HepG2 (cell line): Measurements from ENCODE around the gene WDR6. TPM values are rescaled to one million over a fixed set of nuclear protein-coding genes. Genes with fewer than 3 reads are reported as not detected.

Experiments used
- CBX2 ChIP-seq, 2 experiments: fragments of 200-600 bp in 1 of 2; sonication (generic); formaldehyde crosslinking in 1 of 2; IDR thresholded peaks; 2 replicates each; pipeline versions ENCODE4 v1.7.0 to v1.8.1; 2018 to 2022; ENCODE audit warnings: low read depth in 2 of 2, low read length in 1 of 2, mild to moderate bottlenecking in 1 of 2, missing genetic modification reagents in 1 of 2
- FOXJ3 ChIP-seq: sonication (generic); formaldehyde crosslinking; IDR thresholded peaks from 2 replicates; pipeline ENCODE4 v1.4.0; 2020; ENCODE audit warnings: missing genetic modification reagents, mild to moderate bottlenecking, borderline replicate concordance
- GABPA ChIP-seq, 2 experiments: IDR thresholded peaks; 2 replicates each; pipeline ENCODE4 v1.6.1; 2011 to 2016; ENCODE audit warnings: low read depth in 2 of 2, low read length in 1 of 2, missing biosample characterization in 1 of 2, missing genetic modification characterization in 1 of 2
- GABPB1 ChIP-seq: IDR thresholded peaks from 2 replicates; pipeline ENCODE4 v1.6.1; 2016; ENCODE audit warnings: mild to moderate bottlenecking, missing genetic modification reagents, moderate library complexity, missing compliant biosample characterization
- GATA4 ChIP-seq: sonication (generic); IDR thresholded peaks from 2 replicates; pipeline ENCODE4 v1.6.1; 2016; ENCODE audit warnings: antibody characterized with exemption, low read depth, borderline replicate concordance
- HMG20B ChIP-seq: conservative IDR thresholded peaks from 2 replicates; pipeline ENCODE4 v1.6.1; 2016; ENCODE audit warnings: missing genetic modification reagents, missing compliant biosample characterization
- ISL2 ChIP-seq: sonication (generic); formaldehyde crosslinking; IDR thresholded peaks from 2 replicates; pipeline ENCODE4 v1.5.0; 2020; ENCODE audit warnings: missing genetic modification reagents
- JUN ChIP-seq: sonication (generic); formaldehyde crosslinking; IDR thresholded peaks from 2 replicates; pipeline ENCODE4 v1.4.0; 2020; ENCODE audit warnings: mild to moderate bottlenecking, missing genetic modification reagents
- MAFG ChIP-seq: sonication (generic); formaldehyde crosslinking; IDR thresholded peaks from 2 replicates; pipeline ENCODE4 v1.5.1; 2020; ENCODE audit warnings: mild to moderate bottlenecking, missing genetic modification reagents
- PAX8 ChIP-seq: sonication (generic); formaldehyde crosslinking; IDR thresholded peaks from 2 replicates; pipeline ENCODE4 v1.8.0; 2022; ENCODE audit warnings: mild to moderate bottlenecking, missing genetic modification reagents, borderline replicate concordance
- REXO4 ChIP-seq: sonication (generic); formaldehyde crosslinking; IDR thresholded peaks from 2 replicates; pipeline ENCODE4 v1.8.0; 2022; ENCODE audit warnings: missing genetic modification reagents, mild to moderate bottlenecking, borderline replicate concordance
- SMARCC2 ChIP-seq: fragments of 450-650 bp; IDR thresholded peaks from 2 replicates; pipeline ENCODE4 v1.6.1; 2017; ENCODE audit warnings: antibody characterized with exemption, mild to moderate bottlenecking
- U2AF2 ChIP-seq: fragments of 200-400 bp; formaldehyde crosslinking; IDR thresholded peaks from 2 replicates; pipeline ENCODE4 v1.6.1; 2017; ENCODE audit warnings: low read depth, mild to moderate bottlenecking, low read length
- ZNF335 ChIP-seq: sonication (generic); formaldehyde crosslinking; IDR thresholded peaks from 2 replicates; pipeline ENCODE4 v1.4.0; 2020; ENCODE audit warnings: missing genetic modification reagents
- ZNF343 ChIP-seq: sonication (generic); formaldehyde crosslinking; IDR thresholded peaks from 2 replicates; pipeline ENCODE4 v1.4.0; 2020; ENCODE audit warnings: mild to moderate bottlenecking, missing genetic modification reagents
- ZNF446 ChIP-seq: sonication (generic); formaldehyde crosslinking; IDR thresholded peaks from 2 replicates; pipeline ENCODE4 v1.5.0; 2020; ENCODE audit warnings: mild to moderate bottlenecking, missing genetic modification reagents
- ZNF563 ChIP-seq: sonication (generic); formaldehyde crosslinking; IDR thresholded peaks from 2 replicates; pipeline ENCODE4 v1.8.0; 2022; ENCODE audit warnings: mild to moderate bottlenecking, moderate library complexity, missing genetic modification reagents
- ZNF670 ChIP-seq: sonication (generic); formaldehyde crosslinking; IDR thresholded peaks from 2 replicates; pipeline ENCODE4 v1.8.0; 2022; ENCODE audit warnings: mild to moderate bottlenecking, missing genetic modification reagents, borderline replicate concordance
- polyA plus RNA-seq, 8 experiments: library from polyadenylated mRNA; depleted of rRNA in 3 of 8; stranded (reverse) in 7 of 8; unstranded in 1 of 8; fragments of >200 nt; fragmentation: Illumina TruSeq in 4 of 8; extraction: Trizol in 4 of 8; gene quantifications; 2 replicates each; pipeline versions ENCODE4 v1.2.1 to v1.2.3, GENCODE V29; 2011 to 2016; ENCODE audit warnings: low read depth in 4 of 8, missing spikeins in 1 of 8, mixed read lengths in 1 of 8; ENCODE audit not compliant: insufficient read depth in 1 of 8
- total RNA-seq, 5 experiments: library from RNA; depleted of rRNA; stranded (reverse); fragments of >200 nt; fragmentation: Illumina TruSeq; extraction: Trizol; gene quantifications; 2 replicates each; pipeline ENCODE4 v1.2.3, GENCODE V29; 2016; ENCODE audit warnings: low read depth in 1 of 5
- TF ChIP-seq, protein P1 (sequence below): sonication (generic); formaldehyde crosslinking; IDR thresholded peaks from 2 replicates; pipeline ENCODE4 v1.8.1; 2023; ENCODE audit warnings: mild to moderate bottlenecking, moderate library complexity, missing genetic modification reagents
- TF ChIP-seq, protein P2 (sequence below): sonication (generic); formaldehyde crosslinking; IDR thresholded peaks from 2 replicates; pipeline ENCODE4 v1.5.0; 2020; ENCODE audit warnings: mild to moderate bottlenecking, missing genetic modification reagents
- TF ChIP-seq, protein P3 (sequence below): sonication (generic); formaldehyde crosslinking; IDR thresholded peaks from 2 replicates; pipeline ENCODE4 v1.8.0; 2022; ENCODE audit warnings: mild to moderate bottlenecking, missing genetic modification reagents; ENCODE audit not compliant: insufficient replicate concordance

The WDR6 gene
- total and polyA plus RNA-seq, 2 of the 13 experiments (the other 11 are each of a cell fraction or from before 2014, with no cell fraction given): 73.4 to 139 TPM

DNA sequence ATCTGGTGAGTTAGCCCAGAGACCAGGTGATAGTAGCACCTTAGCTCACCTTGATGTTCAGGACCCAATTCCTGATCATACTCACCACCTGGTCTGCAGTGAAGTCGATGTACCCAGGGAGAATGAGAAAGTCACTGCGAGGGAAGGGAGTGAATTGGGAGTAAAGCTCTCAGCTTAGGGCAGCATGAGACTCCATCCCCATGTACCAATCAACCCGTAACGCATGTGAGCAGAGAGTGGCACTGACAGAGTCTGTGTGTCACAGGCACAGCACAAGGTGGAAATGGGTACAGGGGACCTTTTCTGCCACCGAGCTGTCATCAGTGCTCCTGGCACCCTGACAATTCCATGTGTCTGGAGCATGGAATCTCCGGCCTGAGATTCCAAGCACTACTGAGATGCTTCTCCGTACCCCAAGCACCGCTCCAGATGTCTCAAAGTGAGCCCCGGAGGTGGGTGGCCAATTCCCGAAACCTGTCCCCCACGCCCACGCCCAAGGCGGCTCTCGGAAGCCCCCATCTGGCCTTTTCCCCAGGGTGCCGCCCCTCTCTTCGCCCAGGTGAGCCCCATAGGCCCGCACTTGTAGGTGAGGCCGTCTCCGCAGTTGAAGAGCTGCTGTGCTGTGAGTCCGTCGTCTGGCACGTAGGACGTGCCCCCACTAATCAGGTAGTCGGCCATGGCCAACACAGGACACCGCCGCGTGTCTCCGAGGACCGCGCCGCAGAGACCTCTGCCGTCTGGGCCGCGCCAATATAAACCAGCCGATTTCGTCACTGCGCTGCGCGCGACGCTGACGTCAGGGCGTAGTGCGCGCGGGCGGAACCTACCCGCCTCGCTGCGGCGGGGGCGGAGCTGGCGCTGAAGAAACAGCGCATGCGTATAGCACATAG, 21.7 kb downstream of the WDR6 start, which contains the start of gene IMPDH2 (continued):
- TF ChIP-seq, protein P1, sequence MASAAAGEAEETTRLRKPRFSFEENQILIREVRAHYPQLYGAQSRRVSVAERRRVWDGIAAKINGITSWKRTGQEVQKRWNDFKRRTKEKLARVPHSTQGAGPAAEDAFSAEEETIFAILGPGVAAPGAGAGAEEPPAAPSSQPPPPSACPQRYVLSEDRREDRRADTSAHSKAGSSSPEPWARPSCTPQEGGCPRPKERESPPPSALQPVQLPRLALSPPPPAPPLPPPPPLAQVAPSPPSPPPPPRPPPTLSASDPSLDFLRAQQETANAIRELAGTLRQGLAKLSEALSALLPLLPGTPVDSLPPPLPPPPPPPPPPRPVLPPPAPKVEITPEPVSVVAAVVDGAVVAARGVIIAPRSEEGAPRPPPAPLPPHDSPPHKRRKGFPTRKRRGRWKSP (CRISPR knock-in tag): peak; percentile 85
- TF ChIP-seq MAFG (CRISPR knock-in tag) (no peak), ZNF343 (CRISPR knock-in tag) (peak; percentile 73; the same call in 1 of the 2 replicates), FOXJ3 (peak; percentile 67; the same call in 1 of the 2 replicates), ZNF446 (peak; percentile 86; the same call in 1 of the 2 replicates), ZNF670 (CRISPR knock-in tag) (peak; percentile 91; the same call in 1 of the 2 replicates), PAX8 (CRISPR knock-in tag) (no peak), JUN (CRISPR knock-in tag) (peak; percentile 64; the same call in 1 of the 2 replicates), GABPB1 (CRISPR knock-in tag) (peak; percentile 89), U2AF2 (0 out of 2 replicates have a peak, but pooled peaks have one; percentile 36), ISL2 (CRISPR knock-in tag) (peak; percentile 67; the same call in 1 of the 2 replicates), GABPA (IDR thresholded peaks at IDR 0.05; ENCODE audit: low read depth, low read length) (no peak), GABPA (CRISPR knock-in tag; IDR thresholded peaks at IDR 0.05; ENCODE audit: low read depth) (peak; percentile 44; the same call in 1 of the 2 replicates), SMARCC2 (no peak), HMG20B (CRISPR knock-in tag) (no peak), CBX2 (IDR thresholded peaks at IDR 0.05; ENCODE audit: low read depth, low read length) (no peak), CBX2 (CRISPR knock-in tag; IDR thresholded peaks at IDR 0.05; ENCODE audit: low read depth) (no peak), ZNF335 (CRISPR knock-in tag) (peak; percentile 71; the same call in 1 of the 2 replicates), REXO4 (CRISPR knock-in tag) (no peak), ZNF563 (CRISPR knock-in tag) (peak; percentile 90; the same call in 1 of the 2 replicates), GATA4 (peak; percentile 90; the same call in 1 of the 2 replicates)
- TF ChIP-seq, protein P2, sequence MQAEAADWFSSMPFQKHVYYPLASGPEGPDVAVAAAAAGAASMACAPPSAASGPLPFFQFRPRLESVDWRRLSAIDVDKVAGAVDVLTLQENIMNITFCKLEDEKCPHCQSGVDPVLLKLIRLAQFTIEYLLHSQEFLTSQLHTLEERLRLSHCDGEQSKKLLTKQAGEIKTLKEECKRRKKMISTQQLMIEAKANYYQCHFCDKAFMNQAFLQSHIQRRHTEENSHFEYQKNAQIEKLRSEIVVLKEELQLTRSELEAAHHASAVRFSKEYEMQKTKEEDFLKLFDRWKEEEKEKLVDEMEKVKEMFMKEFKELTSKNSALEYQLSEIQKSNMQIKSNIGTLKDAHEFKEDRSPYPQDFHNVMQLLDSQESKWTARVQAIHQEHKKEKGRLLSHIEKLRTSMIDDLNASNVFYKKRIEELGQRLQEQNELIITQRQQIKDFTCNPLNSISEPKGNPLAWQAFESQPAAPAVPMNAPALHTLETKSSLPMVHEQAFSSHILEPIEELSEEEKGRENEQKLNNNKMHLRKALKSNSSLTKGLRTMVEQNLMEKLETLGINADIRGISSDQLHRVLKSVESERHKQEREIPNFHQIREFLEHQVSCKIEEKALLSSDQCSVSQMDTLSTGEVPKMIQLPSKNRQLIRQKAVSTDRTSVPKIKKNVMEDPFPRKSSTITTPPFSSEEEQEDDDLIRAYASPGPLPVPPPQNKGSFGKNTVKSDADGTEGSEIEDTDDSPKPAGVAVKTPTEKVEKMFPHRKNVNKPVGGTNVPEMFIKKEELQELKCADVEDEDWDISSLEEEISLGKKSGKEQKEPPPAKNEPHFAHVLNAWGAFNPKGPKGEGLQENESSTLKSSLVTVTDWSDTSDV: peak; percentile 95; the same call in 1 of the 2 replicates
- TF ChIP-seq, protein P3, sequence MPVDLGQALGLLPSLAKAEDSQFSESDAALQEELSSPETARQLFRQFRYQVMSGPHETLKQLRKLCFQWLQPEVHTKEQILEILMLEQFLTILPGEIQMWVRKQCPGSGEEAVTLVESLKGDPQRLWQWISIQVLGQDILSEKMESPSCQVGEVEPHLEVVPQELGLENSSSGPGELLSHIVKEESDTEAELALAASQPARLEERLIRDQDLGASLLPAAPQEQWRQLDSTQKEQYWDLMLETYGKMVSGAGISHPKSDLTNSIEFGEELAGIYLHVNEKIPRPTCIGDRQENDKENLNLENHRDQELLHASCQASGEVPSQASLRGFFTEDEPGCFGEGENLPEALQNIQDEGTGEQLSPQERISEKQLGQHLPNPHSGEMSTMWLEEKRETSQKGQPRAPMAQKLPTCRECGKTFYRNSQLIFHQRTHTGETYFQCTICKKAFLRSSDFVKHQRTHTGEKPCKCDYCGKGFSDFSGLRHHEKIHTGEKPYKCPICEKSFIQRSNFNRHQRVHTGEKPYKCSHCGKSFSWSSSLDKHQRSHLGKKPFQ (CRISPR knock-in tag): no peak
